Mammary epithelial cell (primary cell): Measurements from ENCODE around the gene ATP13A3.
"Not testable (repeated sequence)": the region's sequence is repeated elsewhere in the genome, so short reads cannot be mapped to it uniquely, and the experiment has no call there.

Experiments used
- EZH2 ChIP-seq: IDR thresholded peaks from 2 replicates; pipeline ENCODE4 v1.6.1; 2012; ENCODE audit warnings: low read length, inconsistent platforms, borderline replicate concordance
- TF ChIP-seq, protein P1 (sequence below), 2 donors: IDR thresholded peaks in 1 of 2; conservative IDR thresholded peaks in 1 of 2; 2 replicates each; pipeline ENCODE4 v1.5.1; 2011 to 2012; ENCODE audit warnings: inconsistent platforms in 2 of 2, low read length in 2 of 2, mild to moderate bottlenecking in 2 of 2, control low read depth in 1 of 2, low read depth in 1 of 2; ENCODE audit not compliant: insufficient read depth in 1 of 2; ENCODE audit errors: extremely low read depth in 1 of 2

DNA sequence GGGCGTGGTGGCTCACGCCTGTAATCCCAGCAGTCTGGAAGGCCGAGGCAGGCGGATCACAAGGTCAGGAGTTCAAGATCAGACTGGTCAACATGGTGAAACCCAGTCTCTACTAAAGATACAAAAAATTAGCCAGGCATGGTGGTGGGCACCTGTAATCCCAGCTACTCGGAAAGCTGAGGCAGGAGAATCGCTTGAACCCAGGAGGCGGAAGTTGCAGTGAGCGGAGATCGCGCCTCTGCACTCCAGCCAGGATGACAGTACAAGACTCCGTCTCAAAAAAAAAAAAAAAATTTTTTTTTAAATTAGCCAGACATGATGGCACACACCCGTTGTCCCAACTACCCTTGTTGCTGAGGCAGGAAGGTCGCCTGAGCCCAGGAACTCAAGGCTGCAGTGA lies 4.0 kb downstream of the ATP13A3 start:
- TF ChIP-seq, protein P1, sequence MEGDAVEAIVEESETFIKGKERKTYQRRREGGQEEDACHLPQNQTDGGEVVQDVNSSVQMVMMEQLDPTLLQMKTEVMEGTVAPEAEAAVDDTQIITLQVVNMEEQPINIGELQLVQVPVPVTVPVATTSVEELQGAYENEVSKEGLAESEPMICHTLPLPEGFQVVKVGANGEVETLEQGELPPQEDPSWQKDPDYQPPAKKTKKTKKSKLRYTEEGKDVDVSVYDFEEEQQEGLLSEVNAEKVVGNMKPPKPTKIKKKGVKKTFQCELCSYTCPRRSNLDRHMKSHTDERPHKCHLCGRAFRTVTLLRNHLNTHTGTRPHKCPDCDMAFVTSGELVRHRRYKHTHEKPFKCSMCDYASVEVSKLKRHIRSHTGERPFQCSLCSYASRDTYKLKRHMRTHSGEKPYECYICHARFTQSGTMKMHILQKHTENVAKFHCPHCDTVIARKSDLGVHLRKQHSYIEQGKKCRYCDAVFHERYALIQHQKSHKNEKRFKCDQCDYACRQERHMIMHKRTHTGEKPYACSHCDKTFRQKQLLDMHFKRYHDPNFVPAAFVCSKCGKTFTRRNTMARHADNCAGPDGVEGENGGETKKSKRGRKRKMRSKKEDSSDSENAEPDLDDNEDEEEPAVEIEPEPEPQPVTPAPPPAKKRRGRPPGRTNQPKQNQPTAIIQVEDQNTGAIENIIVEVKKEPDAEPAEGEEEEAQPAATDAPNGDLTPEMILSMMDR (conservative IDR thresholded peaks at IDR 0.05 in 1 of 2, IDR thresholded peaks at IDR 0.05 in 1 of 2; ENCODE audit: extremely low read depth in 1 of 2, insufficient read depth in 1 of 2, low read depth in 1 of 2, low read length in 2 of 2): not testable (repeated sequence)
- not testable (repeated sequence) for TF ChIP-seq EZH2
